NCI-H2081 treated with DMSO at 0.1 percent for 48 hours (cell line): ENCODE measurements around the gene ALG1.
"Not testable (repeated sequence)": the region's sequence is repeated elsewhere in the genome, so short reads cannot be mapped to it uniquely, and the experiment has no call there.

Source experiments
- DNase-seq: peaks from one replicate; lab custom pipeline; 2025; lab: John Stamatoyannopoulos, UW

The ALG1 gene

GRCh38 chr16:5098221-5099159 lies 26.8 kb downstream of the ALG1 start:
- not testable (repeated sequence) for DNase-seq

GRCh38 chr16:5099174-5099573 lies 27.5 kb downstream of the ALG1 start:
- DNase-seq = not testable (repeated sequence)

GRCh38 chr16:5103296-5104032 lies 31.8 kb downstream of the ALG1 start:
- not testable (repeated sequence) for DNase-seq

GRCh38 chr16:5105039-5105438 lies 33.4 kb downstream of the ALG1 start:
- not testable (repeated sequence) for DNase-seq

GRCh38 chr16:5108505-5109158 lies 37.0 kb downstream of the ALG1 start:
- DNase-seq = no peak

- DNase-seq = not testable (repeated sequence)
Observed at GRCh38 chr16:5110933-5111332, 39.3 kb downstream of the ALG1 start.

- DNase-seq = not testable (repeated sequence)
Observed at GRCh38 chr16:5116780-5117295, 45.2 kb downstream of the ALG1 start.

- peak; percentile 11 for DNase-seq
Observed at GRCh38 chr16:5117300-5118087, 45.9 kb downstream of the ALG1 start.

GRCh38 chr16:5131467-5132004 lies 59.9 kb downstream of the ALG1 start:
- DNase-seq = not testable (repeated sequence)

GRCh38 chr16:5132915-5133600 lies 61.4 kb downstream of the ALG1 start:
- not testable (repeated sequence) for DNase-seq

- not testable (repeated sequence) for DNase-seq
Observed at GRCh38 chr16:5134739-5135452, 63.3 kb downstream of the ALG1 start.
